ENCODE data around the gene METTL26. TPM values are rescaled to one million over a fixed set of nuclear protein-coding genes. Genes with fewer than 3 reads are reported as not detected.

Gene METTL26
- total RNA-seq, 2 donors from 2014 or later, result 43.7 to 102 TPM

DNA sequence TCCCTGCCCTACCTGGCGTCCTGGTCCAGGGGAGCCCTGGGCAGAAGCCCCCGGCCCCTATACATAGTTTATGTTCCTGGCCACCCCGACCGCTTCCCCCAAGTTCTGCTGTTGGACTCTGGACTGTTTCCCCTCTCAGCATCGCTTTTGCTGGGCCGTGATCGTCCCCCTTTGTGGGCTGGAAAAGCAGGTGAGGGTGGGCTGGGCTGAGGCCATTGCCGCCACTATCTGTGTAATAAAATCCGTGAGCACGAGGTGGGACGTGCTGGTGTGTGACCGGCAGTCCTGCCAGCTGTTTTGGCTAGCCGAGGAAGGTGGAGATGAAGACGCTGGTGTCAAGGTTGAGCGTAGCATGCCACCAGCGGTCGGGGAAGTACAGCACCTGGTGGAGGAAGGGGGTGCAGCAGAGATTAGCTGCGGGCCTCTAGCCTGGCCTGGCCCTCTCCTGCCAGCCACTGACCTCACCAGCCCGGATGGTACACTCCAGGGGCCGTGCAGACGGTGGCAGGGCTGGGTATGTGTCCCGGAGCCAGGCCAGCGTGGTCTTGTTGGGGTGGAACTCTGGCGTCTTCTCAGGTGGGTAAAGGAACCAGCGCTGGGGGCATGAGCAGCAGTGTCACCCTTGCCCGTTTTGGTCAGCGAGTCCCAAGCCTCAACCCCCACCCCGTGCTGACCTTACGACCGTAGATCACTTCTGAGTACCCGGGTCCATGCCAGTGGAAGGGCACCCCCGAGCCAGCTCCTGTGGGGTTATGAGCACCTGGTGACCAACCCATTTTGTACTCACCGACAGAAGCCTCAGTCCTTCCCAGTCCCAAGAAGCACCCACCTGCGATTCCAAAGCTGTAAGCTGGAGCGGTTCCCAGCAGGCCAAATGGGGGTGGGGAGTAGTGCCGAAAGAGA, 46.6 kb upstream of the METTL26 start:
- Histone ChIP-seq H3K9me3 (no peaks in the 10 kb centered on the region), H3K27ac (no peak overlapping the region), H3K4me3 (no peak overlapping the region), H3K36me3 (peaks cover 6% of the 10 kb centered on the region), H3K9ac (ENCODE audit: low read depth in 2 of 2, low read length in 2 of 2) (peak overlapping the region in 1 of 2 donors; percentile 78), H3K4me1 (peaks cover 36% of the 10 kb centered on the region), H3K27me3 (no peaks in the 10 kb centered on the region)
- intact Hi-C loops (cut with DNase I), result no loop called here
- TF ChIP-seq, protein P1, sequence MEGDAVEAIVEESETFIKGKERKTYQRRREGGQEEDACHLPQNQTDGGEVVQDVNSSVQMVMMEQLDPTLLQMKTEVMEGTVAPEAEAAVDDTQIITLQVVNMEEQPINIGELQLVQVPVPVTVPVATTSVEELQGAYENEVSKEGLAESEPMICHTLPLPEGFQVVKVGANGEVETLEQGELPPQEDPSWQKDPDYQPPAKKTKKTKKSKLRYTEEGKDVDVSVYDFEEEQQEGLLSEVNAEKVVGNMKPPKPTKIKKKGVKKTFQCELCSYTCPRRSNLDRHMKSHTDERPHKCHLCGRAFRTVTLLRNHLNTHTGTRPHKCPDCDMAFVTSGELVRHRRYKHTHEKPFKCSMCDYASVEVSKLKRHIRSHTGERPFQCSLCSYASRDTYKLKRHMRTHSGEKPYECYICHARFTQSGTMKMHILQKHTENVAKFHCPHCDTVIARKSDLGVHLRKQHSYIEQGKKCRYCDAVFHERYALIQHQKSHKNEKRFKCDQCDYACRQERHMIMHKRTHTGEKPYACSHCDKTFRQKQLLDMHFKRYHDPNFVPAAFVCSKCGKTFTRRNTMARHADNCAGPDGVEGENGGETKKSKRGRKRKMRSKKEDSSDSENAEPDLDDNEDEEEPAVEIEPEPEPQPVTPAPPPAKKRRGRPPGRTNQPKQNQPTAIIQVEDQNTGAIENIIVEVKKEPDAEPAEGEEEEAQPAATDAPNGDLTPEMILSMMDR (IDR thresholded peaks at IDR 0.05), result no peak
- no peak for DNase-seq

DNA sequence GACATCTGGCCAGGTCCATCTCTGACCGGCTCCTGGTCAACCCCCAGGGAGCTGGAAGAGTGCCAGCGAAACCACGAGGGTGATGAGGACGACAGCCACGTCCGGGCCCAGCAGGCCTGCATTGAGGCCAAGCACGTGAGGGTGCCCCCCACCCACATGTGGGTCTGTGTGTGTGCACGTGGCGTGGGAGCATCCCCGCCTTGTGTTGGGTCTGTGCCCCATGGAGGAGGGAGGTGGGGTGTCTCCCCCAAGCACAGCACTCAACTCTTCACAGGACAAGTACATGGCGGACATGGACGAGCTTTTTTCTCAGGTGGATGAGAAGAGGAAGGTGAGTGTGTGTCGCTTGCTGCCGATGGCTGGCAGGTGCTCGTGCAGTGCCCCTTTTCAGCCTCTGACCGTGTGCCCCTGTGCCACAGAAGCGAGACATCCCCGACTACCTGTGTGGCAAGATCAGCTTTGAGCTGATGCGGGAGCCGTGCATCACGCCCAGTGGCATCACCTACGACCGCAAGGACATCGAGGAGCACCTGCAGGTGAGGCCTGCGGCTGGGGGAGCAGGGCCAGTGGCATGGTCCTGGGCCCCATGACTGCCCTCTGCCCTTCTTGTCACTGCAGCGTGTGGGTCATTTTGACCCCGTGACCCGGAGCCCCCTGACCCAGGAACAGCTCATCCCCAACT, 45.8 kb upstream of the METTL26 start:
- TF ChIP-seq, protein P1 (IDR thresholded peaks at IDR 0.05), result no peak
- Histone ChIP-seq H3K27me3 (no peaks in the 10 kb centered on the region), H3K9ac (ENCODE audit: low read depth in 2 of 2, low read length in 2 of 2) (peak overlapping the region in 1 of 2 donors; percentile 85), H3K36me3 (peaks cover 6% of the 10 kb centered on the region), H3K4me1 (peaks cover 36% of the 10 kb centered on the region), H3K9me3 (no peaks in the 10 kb centered on the region), H3K4me3 (no peak overlapping the region), H3K27ac (no peak overlapping the region)
- no peak for DNase-seq
- intact Hi-C loops (cut with DNase I), result no loop called here

- peaks cover 6% of the 10 kb centered on the region for H3K36me3 ChIP-seq
- intact Hi-C loops (cut with DNase I), result no loop called here
- H3K27ac ChIP-seq, result peak overlapping the region; percentile 90
- peak overlapping the region; percentile 77 to 85 for H3K9ac ChIP-seq (ENCODE audit: low read depth in 2 of 2, low read length in 2 of 2)
- H3K4me1 ChIP-seq, result peaks cover 38% of the 10 kb centered on the region
- no peaks in the 10 kb centered on the region for H3K9me3 ChIP-seq
- TF ChIP-seq, protein P1 (IDR thresholded peaks at IDR 0.05), result no peak
- H3K27me3 ChIP-seq, result no peaks in the 10 kb centered on the region
- DNase-seq, result peak; percentile 70
- H3K4me3 ChIP-seq, result peak overlapping the region; percentile 71
Measured at GRCh38 chr16:680967-681745, 45.1 kb upstream of the METTL26 start.

DNA sequence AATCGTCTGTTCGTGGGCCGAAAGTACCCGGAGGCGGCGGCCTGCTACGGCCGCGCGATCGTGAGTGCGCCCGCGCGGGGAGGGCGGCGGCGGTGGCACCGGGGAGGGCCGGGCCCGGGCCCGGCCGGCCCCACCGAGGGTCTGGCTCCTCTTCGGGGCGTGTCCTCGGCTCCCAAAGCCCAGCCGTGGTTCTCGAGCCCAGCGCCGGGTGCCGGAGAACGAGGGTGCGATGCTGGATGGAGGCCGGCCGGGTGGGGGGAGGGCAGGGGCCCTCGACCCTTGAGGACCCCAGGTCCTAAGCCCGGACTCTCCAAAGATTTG, 44.5 kb upstream of the METTL26 start:
- no peak for DNase-seq
- peaks cover 41% of the 10 kb centered on the region for H3K4me1 ChIP-seq
- peak overlapping the region; percentile 71 for H3K4me3 ChIP-seq
- no peaks in the 10 kb centered on the region for H3K9me3 ChIP-seq
- H3K36me3 ChIP-seq, result peaks cover 6% of the 10 kb centered on the region
- peak overlapping the region; percentile 77 to 85 for H3K9ac ChIP-seq (ENCODE audit: low read depth in 2 of 2, low read length in 2 of 2)
- H3K27ac ChIP-seq, result peak overlapping the region; percentile 90
- TF ChIP-seq, protein P1 (IDR thresholded peaks at IDR 0.05), result no peak
- intact Hi-C loops (cut with DNase I), result no loop called here
- H3K27me3 ChIP-seq, result no peaks in the 10 kb centered on the region

Data from colonic mucosa (tissue), 4 donors.